Globus pallidus (tissue), 1 donor: ENCODE results near the gene DAG1.
"Not testable (repeated sequence)": the region's sequence is repeated elsewhere in the genome, so short reads cannot be mapped to it uniquely, and the experiment has no call there.

Experiments
- DNase-seq: peaks from one replicate; pipeline ENCODE4 v3.0.0-alpha.2; 2015; ENCODE audit warnings: low spot score

Gene DAG1

GRCh38 chr3:49470714-49471420 is 800 bp downstream of the DAG1 start:
- DNase-seq, result no peak

- no peak for DNase-seq
Observed at GRCh38 chr3:49471856-49472495, 1.9 kb downstream of the DAG1 start.

GRCh38 chr3:49476563-49476962 is 6.5 kb downstream of the DAG1 start:
- no peak for DNase-seq

- DNase-seq, result no peak
Observed at GRCh38 chr3:49482766-49483165, 12.7 kb downstream of the DAG1 start.

GRCh38 chr3:49484471-49484870 is 14.4 kb downstream of the DAG1 start:
- DNase-seq, result no peak

GRCh38 chr3:49489247-49489646 is 19.2 kb downstream of the DAG1 start:
- DNase-seq, result no peak

GRCh38 chr3:49492969-49493368 is 22.9 kb downstream of the DAG1 start:
- DNase-seq, result no peak

GRCh38 chr3:49493901-49494300 is 23.8 kb downstream of the DAG1 start:
- DNase-seq, result no peak

GRCh38 chr3:49495023-49495422 is 25.0 kb downstream of the DAG1 start:
- no peak for DNase-seq

GRCh38 chr3:49496845-49497244 is 26.8 kb downstream of the DAG1 start:
- DNase-seq, result not testable (repeated sequence)

GRCh38 chr3:49497606-49498005 is 27.5 kb downstream of the DAG1 start:
- DNase-seq, result no peak

- no peak for DNase-seq
Observed at GRCh38 chr3:49498239-49498638, 28.2 kb downstream of the DAG1 start.

GRCh38 chr3:49498648-49499047 is 28.6 kb downstream of the DAG1 start:
- DNase-seq, result no peak

GRCh38 chr3:49500205-49500731 is 30.2 kb downstream of the DAG1 start:
- DNase-seq, result no peak

GRCh38 chr3:49500732-49501609 is 30.9 kb downstream of the DAG1 start:
- no peak for DNase-seq

GRCh38 chr3:49501842-49502241 is 31.8 kb downstream of the DAG1 start:
- no peak for DNase-seq

GRCh38 chr3:49506906-49507305 is 36.8 kb downstream of the DAG1 start:
- no peak for DNase-seq

- no peak for DNase-seq
Observed at GRCh38 chr3:49509028-49509561, 39.0 kb downstream of the DAG1 start.

GRCh38 chr3:49511639-49512038 is 41.6 kb downstream of the DAG1 start:
- DNase-seq, result no peak

- no peak for DNase-seq
Observed at GRCh38 chr3:49512781-49513355, 42.8 kb downstream of the DAG1 start.

- DNase-seq, result no peak
Observed at GRCh38 chr3:49513494-49514124, 43.5 kb downstream of the DAG1 start.
